ENCODE data around the gene CDC14A.
A peak's percentile ranks its signal among the peaks of the same experiment; 100 is the strongest.

The CDC14A gene

DNA sequence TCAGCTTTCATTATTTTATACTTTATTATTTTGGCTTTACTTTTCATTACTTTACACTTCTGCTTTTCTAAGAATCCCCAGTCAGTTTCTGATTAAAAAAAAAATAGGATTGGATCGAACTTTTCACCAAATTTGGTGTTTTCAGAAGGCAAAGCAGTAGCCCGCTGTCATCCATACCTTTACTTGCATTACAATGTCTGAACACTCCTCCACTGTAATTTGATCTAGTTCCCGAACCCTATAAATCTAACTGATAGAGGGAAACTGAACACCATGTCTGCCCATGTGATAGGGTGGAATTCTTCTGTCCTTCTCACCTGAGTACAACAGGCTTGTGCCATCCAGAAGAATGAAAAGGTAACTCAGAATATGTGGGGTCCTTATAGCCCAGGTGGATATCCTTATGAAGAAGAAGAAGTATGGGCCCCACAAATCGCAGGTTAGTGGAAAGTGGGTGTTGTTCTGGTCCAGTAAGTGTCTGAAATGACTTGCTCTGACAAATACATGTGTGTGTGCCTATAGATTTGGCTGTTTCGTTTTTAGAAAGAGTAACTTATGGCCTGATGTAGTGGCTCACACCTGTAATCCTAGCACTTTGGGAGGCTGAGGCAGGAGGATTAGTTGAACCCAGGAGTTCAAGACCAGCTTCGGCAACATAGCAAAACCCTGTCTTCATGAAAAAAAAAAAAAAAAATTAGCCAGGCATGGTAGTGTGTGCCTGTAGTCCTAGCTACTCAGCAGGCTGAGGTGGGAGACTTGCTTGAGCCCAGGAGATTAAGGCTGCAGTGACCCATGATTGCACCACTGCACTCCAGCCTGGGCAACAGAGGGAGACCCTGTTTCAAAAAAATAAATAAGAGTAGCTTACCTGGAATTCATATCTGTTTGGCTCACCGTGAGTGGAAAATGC lies 26.6 kb upstream of the CDC14A start:
- TF ChIP-seq RAD21 (IDR thresholded peaks at IDR 0.05; ENCODE audit: low read depth) (no peak), EP300 (IDR thresholded peaks at IDR 0.05; ENCODE audit: borderline replicate concordance) (no peak), CEBPB (IDR thresholded peaks at IDR 0.05) (no peak)
- TF ChIP-seq, protein P1, sequence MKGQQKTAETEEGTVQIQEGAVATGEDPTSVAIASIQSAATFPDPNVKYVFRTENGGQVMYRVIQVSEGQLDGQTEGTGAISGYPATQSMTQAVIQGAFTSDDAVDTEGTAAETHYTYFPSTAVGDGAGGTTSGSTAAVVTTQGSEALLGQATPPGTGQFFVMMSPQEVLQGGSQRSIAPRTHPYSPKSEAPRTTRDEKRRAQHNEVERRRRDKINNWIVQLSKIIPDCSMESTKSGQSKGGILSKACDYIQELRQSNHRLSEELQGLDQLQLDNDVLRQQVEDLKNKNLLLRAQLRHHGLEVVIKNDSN (IDR thresholded peaks at IDR 0.05): peak; percentile 62

DNA sequence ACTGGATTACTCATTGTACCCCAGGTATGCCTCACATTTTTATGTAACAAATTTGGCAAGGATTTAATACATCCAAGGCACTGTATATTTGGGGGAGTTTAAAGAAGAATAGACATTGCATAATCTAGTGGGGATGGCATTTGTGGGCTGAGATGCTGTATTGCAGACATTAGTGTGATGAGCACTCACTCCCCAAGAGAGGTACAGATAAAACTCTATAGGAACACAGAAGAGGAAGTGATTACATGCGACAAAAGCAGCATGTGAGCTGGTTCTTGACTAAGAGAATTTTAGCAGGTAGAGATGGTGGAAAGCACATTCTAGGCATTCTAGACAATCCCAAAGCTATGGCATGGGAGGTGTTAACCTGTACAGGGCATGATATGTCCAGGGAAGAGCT lies 24.2 kb upstream of the CDC14A start:
- TF ChIP-seq CREB1 (IDR thresholded peaks at IDR 0.05; ENCODE audit: low read depth) (no peak), EGR1 (IDR thresholded peaks at IDR 0.05) (no peak)

DNA sequence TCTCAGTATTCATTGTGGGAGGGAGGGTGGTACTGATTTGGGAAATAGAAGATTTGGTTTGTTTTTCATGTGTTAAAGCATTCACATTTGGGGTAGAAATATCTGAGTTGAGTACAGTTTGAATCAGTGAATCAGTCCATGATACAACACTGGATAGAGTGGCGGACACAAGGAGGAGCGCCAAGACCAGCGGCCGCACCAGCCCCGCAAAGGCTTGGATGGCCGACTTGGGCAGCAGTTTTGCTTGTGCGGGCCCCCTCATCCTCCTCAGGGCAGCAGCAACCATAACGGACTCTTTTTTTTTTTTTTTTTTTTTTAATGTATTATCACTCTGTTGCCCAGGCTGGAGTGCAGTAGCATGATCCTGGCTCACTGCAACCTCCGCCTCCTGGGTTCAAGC lies 20.0 kb upstream of the CDC14A start:
- TF ChIP-seq, protein P2, sequence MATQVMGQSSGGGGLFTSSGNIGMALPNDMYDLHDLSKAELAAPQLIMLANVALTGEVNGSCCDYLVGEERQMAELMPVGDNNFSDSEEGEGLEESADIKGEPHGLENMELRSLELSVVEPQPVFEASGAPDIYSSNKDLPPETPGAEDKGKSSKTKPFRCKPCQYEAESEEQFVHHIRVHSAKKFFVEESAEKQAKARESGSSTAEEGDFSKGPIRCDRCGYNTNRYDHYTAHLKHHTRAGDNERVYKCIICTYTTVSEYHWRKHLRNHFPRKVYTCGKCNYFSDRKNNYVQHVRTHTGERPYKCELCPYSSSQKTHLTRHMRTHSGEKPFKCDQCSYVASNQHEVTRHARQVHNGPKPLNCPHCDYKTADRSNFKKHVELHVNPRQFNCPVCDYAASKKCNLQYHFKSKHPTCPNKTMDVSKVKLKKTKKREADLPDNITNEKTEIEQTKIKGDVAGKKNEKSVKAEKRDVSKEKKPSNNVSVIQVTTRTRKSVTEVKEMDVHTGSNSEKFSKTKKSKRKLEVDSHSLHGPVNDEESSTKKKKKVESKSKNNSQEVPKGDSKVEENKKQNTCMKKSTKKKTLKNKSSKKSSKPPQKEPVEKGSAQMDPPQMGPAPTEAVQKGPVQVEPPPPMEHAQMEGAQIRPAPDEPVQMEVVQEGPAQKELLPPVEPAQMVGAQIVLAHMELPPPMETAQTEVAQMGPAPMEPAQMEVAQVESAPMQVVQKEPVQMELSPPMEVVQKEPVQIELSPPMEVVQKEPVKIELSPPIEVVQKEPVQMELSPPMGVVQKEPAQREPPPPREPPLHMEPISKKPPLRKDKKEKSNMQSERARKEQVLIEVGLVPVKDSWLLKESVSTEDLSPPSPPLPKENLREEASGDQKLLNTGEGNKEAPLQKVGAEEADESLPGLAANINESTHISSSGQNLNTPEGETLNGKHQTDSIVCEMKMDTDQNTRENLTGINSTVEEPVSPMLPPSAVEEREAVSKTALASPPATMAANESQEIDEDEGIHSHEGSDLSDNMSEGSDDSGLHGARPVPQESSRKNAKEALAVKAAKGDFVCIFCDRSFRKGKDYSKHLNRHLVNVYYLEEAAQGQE (IDR thresholded peaks at IDR 0.05; ENCODE audit: low read depth): no peak
- TF ChIP-seq ZBTB7A (IDR thresholded peaks at IDR 0.05; ENCODE audit: low read depth): no peak
- no peak for TF ChIP-seq CREB1 (IDR thresholded peaks at IDR 0.05; ENCODE audit: low read depth)
- TF ChIP-seq TCF12 (IDR thresholded peaks at IDR 0.05; ENCODE audit: low read depth): no peak
- TF ChIP-seq YY1 (IDR thresholded peaks at IDR 0.05; ENCODE audit: low read depth): no peak
- TF ChIP-seq TEAD4 (IDR thresholded peaks at IDR 0.05): no peak
- no peak for TF ChIP-seq EP300 (IDR thresholded peaks at IDR 0.05; ENCODE audit: borderline replicate concordance)
- TF ChIP-seq RAD21 (IDR thresholded peaks at IDR 0.05; ENCODE audit: low read depth): no peak
- TF ChIP-seq FOXM1 (IDR thresholded peaks at IDR 0.05; ENCODE audit: borderline replicate concordance, low read depth): no peak
- TF ChIP-seq, protein P3, sequence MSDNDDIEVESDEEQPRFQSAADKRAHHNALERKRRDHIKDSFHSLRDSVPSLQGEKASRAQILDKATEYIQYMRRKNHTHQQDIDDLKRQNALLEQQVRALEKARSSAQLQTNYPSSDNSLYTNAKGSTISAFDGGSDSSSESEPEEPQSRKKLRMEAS (IDR thresholded peaks at IDR 0.05): no peak
- TF ChIP-seq TAF1 (IDR thresholded peaks at IDR 0.05; ENCODE audit: low read depth): no peak
- TF ChIP-seq EGR1 (IDR thresholded peaks at IDR 0.05): no peak

DNA sequence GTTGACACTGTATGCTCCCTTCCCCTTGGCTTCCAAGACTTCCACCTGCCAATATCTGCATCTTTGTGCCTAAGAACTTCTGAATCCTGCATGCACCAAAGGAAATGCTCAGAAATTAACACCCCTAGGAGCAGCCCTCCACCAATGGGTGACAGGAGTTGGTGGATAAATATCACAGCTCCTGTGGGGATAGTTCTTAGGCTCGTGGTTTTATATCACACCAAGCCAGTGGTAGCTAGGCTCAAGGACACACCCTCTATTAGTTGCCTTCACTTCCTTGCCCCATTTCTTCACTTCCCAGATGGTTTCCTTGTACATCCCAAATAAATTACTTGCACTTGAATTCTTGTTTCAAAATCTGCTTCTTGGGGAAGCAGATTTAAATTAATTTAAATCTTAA lies 16.9 kb upstream of the CDC14A start:
- TF ChIP-seq YY1 (IDR thresholded peaks at IDR 0.05; ENCODE audit: low read depth) (no peak), CREB1 (IDR thresholded peaks at IDR 0.05; ENCODE audit: low read depth) (no peak), NFIC (IDR thresholded peaks at IDR 0.05) (no peak), TEAD4 (IDR thresholded peaks at IDR 0.05) (no peak), FOXM1 (IDR thresholded peaks at IDR 0.05; ENCODE audit: borderline replicate concordance, low read depth) (no peak), CEBPB (IDR thresholded peaks at IDR 0.05) (no peak), EP300 (IDR thresholded peaks at IDR 0.05; ENCODE audit: borderline replicate concordance) (no peak)
- TF ChIP-seq, protein P2 (IDR thresholded peaks at IDR 0.05; ENCODE audit: low read depth): no peak
- TF ChIP-seq, protein P3 (IDR thresholded peaks at IDR 0.05): no peak

DNA sequence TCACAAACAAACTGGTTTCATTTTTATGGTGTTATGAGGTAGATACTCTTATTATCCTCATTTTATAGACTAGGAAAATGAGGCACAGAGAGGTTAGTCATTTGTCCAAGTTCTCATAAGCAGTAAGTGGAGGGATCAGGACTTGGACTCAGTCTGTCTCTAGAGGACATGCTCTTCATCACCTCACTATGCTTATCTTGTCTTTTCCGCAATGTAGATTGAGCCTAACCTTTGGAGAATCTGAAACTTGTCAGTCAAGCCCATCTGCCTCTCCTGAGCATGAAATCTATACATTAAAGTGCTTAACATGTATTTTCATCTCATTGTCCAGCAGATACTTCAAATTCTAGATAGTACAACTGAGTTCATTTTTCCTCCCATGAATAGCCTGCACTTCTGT lies 11.8 kb upstream of the CDC14A start:
- no peak for TF ChIP-seq CREB1 (IDR thresholded peaks at IDR 0.05; ENCODE audit: low read depth)
- no peak for TF ChIP-seq YY1 (IDR thresholded peaks at IDR 0.05; ENCODE audit: low read depth)
- no peak for TF ChIP-seq CEBPB (IDR thresholded peaks at IDR 0.05)
- no peak for TF ChIP-seq EP300 (IDR thresholded peaks at IDR 0.05; ENCODE audit: borderline replicate concordance)
- TF ChIP-seq NFIC (IDR thresholded peaks at IDR 0.05): no peak
- no peak for TF ChIP-seq TAF1 (IDR thresholded peaks at IDR 0.05; ENCODE audit: low read depth)
- TF ChIP-seq FOXM1 (IDR thresholded peaks at IDR 0.05; ENCODE audit: borderline replicate concordance, low read depth): no peak
- TF ChIP-seq, protein P2 (IDR thresholded peaks at IDR 0.05; ENCODE audit: low read depth): no peak
- no peak for TF ChIP-seq RAD21 (IDR thresholded peaks at IDR 0.05; ENCODE audit: low read depth)
- TF ChIP-seq, protein P3 (IDR thresholded peaks at IDR 0.05): no peak
- no peak for TF ChIP-seq ZBTB7A (IDR thresholded peaks at IDR 0.05; ENCODE audit: low read depth)
- no peak for TF ChIP-seq EGR1 (IDR thresholded peaks at IDR 0.05)
- TF ChIP-seq, protein P1 (IDR thresholded peaks at IDR 0.05): no peak
- TF ChIP-seq TEAD4 (IDR thresholded peaks at IDR 0.05): no peak
- no peak for TF ChIP-seq TCF12 (IDR thresholded peaks at IDR 0.05; ENCODE audit: low read depth)
